Neural cell (in vitro differentiated cells): ENCODE measurements around the gene NFAM1. TPM values are rescaled to one million over a fixed set of nuclear protein-coding genes. Genes with fewer than 3 reads are reported as not detected.

Source experiments
- H2AFZ ChIP-seq: fragments of 200-600, 300-800 bp; sonication (generic), shearing (Covaris generic); 2 replicates; pipeline ENCODE4 v1.6.0; 2014; ENCODE audit warnings: low read depth, mild to moderate bottlenecking, antibody characterized with exemption, low read length, moderate library complexity
- H3F3A ChIP-seq: fragments of 200-600 bp; shearing (Covaris generic); 2 replicates; pipeline ENCODE4 v1.6.1; 2016; ENCODE audit warnings: mild to moderate bottlenecking, moderate library complexity, mixed read lengths, antibody characterized with exemption, low read length; ENCODE audit not compliant: insufficient read depth, poor library complexity, severe bottlenecking
- H3K27ac ChIP-seq: fragments of 200-600, 300-800 bp; sonication (generic), shearing (Covaris generic); 2 replicates; pipeline ENCODE4 v1.5.1; 2014; ENCODE audit warnings: mild to moderate bottlenecking, low read length, moderate library complexity
- H3K27me3 ChIP-seq: fragments of 300-800, 200-600 bp; sonication (generic), shearing (Covaris generic); 2 replicates; pipeline ENCODE4 v1.6.0; 2014; ENCODE audit warnings: mild to moderate bottlenecking, low read depth, low read length, moderate library complexity; ENCODE audit not compliant: insufficient read depth
- H3K36me3 ChIP-seq: fragments of 300-800, 200-600 bp; sonication (generic), shearing (Covaris generic); 2 replicates; pipeline ENCODE4 v1.5.1; 2014; ENCODE audit warnings: mild to moderate bottlenecking, antibody characterized with exemption, low read length, moderate library complexity; ENCODE audit not compliant: insufficient read depth
- H3K4me2 ChIP-seq: fragments of 300-800, 200-600 bp; sonication (generic), shearing (Covaris generic); 2 replicates; pipeline ENCODE4 v1.6.0; 2014; ENCODE audit warnings: mild to moderate bottlenecking, low read length
- H3K4me3 ChIP-seq: fragments of 300-800, 200-600 bp; sonication (generic), shearing (Covaris generic); 2 replicates; pipeline ENCODE4 v1.5.1; 2014; ENCODE audit warnings: mild to moderate bottlenecking, low read length, moderate library complexity
- H3K79me2 ChIP-seq: fragments of 200-600 bp; shearing (Covaris generic); replicated peaks from 2 replicates; pipeline ENCODE4 v1.6.0; 2014; ENCODE audit warnings: mild to moderate bottlenecking, low read length, moderate library complexity; ENCODE audit not compliant: insufficient read depth
- H3K9ac ChIP-seq: fragments of 300-800, 200-600 bp; sonication (generic), shearing (Covaris generic); 2 replicates; pipeline ENCODE4 v1.6.1; 2016; ENCODE audit warnings: mild to moderate bottlenecking, low read length, mixed read lengths
- H3K9me2 ChIP-seq: fragments of 200-600 bp; shearing (Covaris generic); 2 replicates; pipeline ENCODE4 v1.6.1; 2016; ENCODE audit warnings: mild to moderate bottlenecking, low read length, mixed read lengths; ENCODE audit not compliant: insufficient read depth
- H3K9me3 ChIP-seq: fragments of 200-600, 300-800 bp; sonication (generic), shearing (Covaris generic); 2 replicates; pipeline ENCODE4 v1.6.1; 2016; ENCODE audit warnings: mild to moderate bottlenecking, mixed run types, low read length, moderate library complexity, mixed read lengths
- H4K20me1 ChIP-seq: fragments of 200-600 bp; shearing (Covaris generic); 2 replicates; pipeline ENCODE4 v1.6.1; 2016; ENCODE audit warnings: mild to moderate bottlenecking, mixed run types; ENCODE audit not compliant: insufficient read depth
- EP300 ChIP-seq: fragments of 450-650 bp; conservative IDR thresholded peaks from 2 replicates; pipeline ENCODE4 v1.6.1; 2014; ENCODE audit warnings: antibody characterized with exemption, mild to moderate bottlenecking, moderate library complexity; ENCODE audit not compliant: poor library complexity, severe bottlenecking
- EZH2 ChIP-seq: fragments of 200-600, 300-800 bp; shearing (Covaris generic), sonication (generic); IDR thresholded peaks from 2 replicates; pipeline ENCODE4 v1.6.1; 2014; ENCODE audit warnings: antibody characterized with exemption, low read length, borderline replicate concordance, mild to moderate bottlenecking; ENCODE audit not compliant: insufficient read depth, poor library complexity, severe bottlenecking
- MXI1 ChIP-seq: fragments of 450-650 bp; conservative IDR thresholded peaks from 2 replicates; pipeline ENCODE4 v1.6.1; 2014; ENCODE audit warnings: antibody characterized with exemption, mild to moderate bottlenecking; ENCODE audit not compliant: poor library complexity, severe bottlenecking
- POLR2AphosphoS5 ChIP-seq: IDR thresholded peaks from 2 replicates; pipeline ENCODE4 v1.6.1; 2012
- RAD21 ChIP-seq: fragments of 450-650 bp; conservative IDR thresholded peaks from 2 replicates; pipeline ENCODE4 v1.6.1; 2014; ENCODE audit warnings: antibody characterized with exemption, mild to moderate bottlenecking, moderate library complexity
- REST ChIP-seq: IDR thresholded peaks from 2 replicates; pipeline ENCODE4 v1.6.1; 2012; ENCODE audit warnings: borderline replicate concordance
- SMC3 ChIP-seq: fragments of 450-650 bp; conservative IDR thresholded peaks from 2 replicates; pipeline ENCODE4 v1.6.1; 2014; ENCODE audit warnings: antibody characterized with exemption, mild to moderate bottlenecking, moderate library complexity; ENCODE audit not compliant: poor library complexity
- TAF1 ChIP-seq: IDR thresholded peaks from 2 replicates; pipeline ENCODE4 v1.6.1; 2012; ENCODE audit warnings: low read depth
- polyA plus RNA-seq: library from polyadenylated mRNA; depleted of rRNA; stranded (reverse); fragments of >200 nt; gene quantifications from 2 replicates; pipeline ENCODE4 v1.2.3, GENCODE V29; 2014
- TF ChIP-seq, protein P1 (sequence below): fragments of 450-650 bp; IDR thresholded peaks from 2 replicates; pipeline ENCODE4 v1.5.1; 2014; ENCODE audit warnings: antibody characterized with exemption, mild to moderate bottlenecking, moderate library complexity; ENCODE audit not compliant: poor library complexity, severe bottlenecking

NFAM1 gene
- polyA plus RNA-seq, 1 donor from 2014 or later = 0.05 TPM

- H3K79me2 ChIP-seq = no peaks in the 10 kb centered on the region
- no peak overlapping the region for H3K4me3 ChIP-seq
- no peaks in the 10 kb centered on the region for H3K36me3 ChIP-seq
- peaks cover 5% of the 10 kb centered on the region for H3F3A ChIP-seq
- TF ChIP-seq SMC3 (no peak), POLR2AphosphoS5 (no peak), TAF1 (no peak), RAD21 (no peak), REST (no peak), MXI1 (no peak), EZH2 (no peak), EP300 (no peak)
- TF ChIP-seq, protein P1, sequence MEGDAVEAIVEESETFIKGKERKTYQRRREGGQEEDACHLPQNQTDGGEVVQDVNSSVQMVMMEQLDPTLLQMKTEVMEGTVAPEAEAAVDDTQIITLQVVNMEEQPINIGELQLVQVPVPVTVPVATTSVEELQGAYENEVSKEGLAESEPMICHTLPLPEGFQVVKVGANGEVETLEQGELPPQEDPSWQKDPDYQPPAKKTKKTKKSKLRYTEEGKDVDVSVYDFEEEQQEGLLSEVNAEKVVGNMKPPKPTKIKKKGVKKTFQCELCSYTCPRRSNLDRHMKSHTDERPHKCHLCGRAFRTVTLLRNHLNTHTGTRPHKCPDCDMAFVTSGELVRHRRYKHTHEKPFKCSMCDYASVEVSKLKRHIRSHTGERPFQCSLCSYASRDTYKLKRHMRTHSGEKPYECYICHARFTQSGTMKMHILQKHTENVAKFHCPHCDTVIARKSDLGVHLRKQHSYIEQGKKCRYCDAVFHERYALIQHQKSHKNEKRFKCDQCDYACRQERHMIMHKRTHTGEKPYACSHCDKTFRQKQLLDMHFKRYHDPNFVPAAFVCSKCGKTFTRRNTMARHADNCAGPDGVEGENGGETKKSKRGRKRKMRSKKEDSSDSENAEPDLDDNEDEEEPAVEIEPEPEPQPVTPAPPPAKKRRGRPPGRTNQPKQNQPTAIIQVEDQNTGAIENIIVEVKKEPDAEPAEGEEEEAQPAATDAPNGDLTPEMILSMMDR = no peak
- no peak overlapping the region for H3K27ac ChIP-seq
- no peaks in the 10 kb centered on the region for H3K9me2 ChIP-seq
- H3K9me3 ChIP-seq = no peaks in the 10 kb centered on the region
- no peaks in the 10 kb centered on the region for H4K20me1 ChIP-seq
- no peaks in the 10 kb centered on the region for H3K27me3 ChIP-seq
- no peak overlapping the region for H2AFZ ChIP-seq
- H3K9ac ChIP-seq = no peak overlapping the region
- no peak overlapping the region for H3K4me2 ChIP-seq
These were observed 47.7 kb downstream of the NFAM1 start for GRCh38 chr22:42384506-42384905.

GRCh38 chr22:42383851-42384417, 48.3 kb downstream of the NFAM1 start:
- H2AFZ ChIP-seq = no peak overlapping the region
- no peak overlapping the region for H3K9ac ChIP-seq
- H3K27me3 ChIP-seq = no peaks in the 10 kb centered on the region
- no peaks in the 10 kb centered on the region for H3K79me2 ChIP-seq
- H3K9me3 ChIP-seq = no peaks in the 10 kb centered on the region
- H3K9me2 ChIP-seq = no peaks in the 10 kb centered on the region
- H3K36me3 ChIP-seq = no peaks in the 10 kb centered on the region
- peaks cover 3% of the 10 kb centered on the region for H3F3A ChIP-seq
- H3K4me2 ChIP-seq = no peak overlapping the region
- H4K20me1 ChIP-seq = no peaks in the 10 kb centered on the region
- TF ChIP-seq POLR2AphosphoS5 (no peak), EZH2 (no peak), EP300 (no peak)
- no peak overlapping the region for H3K4me3 ChIP-seq
- H3K27ac ChIP-seq = no peak overlapping the region

DNA sequence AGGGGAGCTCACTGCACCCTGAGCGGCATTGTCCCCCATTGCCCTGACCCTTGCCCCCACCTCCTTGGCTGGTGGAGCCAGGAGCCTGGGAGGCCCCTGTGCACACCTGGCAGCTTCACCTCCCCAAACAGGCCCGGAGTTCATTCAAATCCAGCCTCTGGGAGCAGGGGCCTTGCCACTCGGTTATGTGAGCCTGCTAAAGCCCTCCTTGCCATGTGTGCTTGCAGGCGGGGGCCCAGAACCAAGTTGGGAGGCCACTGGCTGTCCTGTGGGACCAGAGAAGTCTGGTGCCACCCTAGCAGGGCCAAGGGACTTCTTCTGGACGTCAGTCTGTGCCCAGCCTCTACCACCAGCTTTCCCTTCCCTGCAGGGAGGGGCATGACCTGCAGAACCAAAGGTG, 48.9 kb downstream of the NFAM1 start:
- Histone ChIP-seq H3K36me3 (no peaks in the 10 kb centered on the region), H3K4me2 (no peak overlapping the region), H3K9me3 (no peaks in the 10 kb centered on the region), H3K27ac (no peak overlapping the region), H3K4me3 (no peak overlapping the region), H3F3A (no peaks in the 10 kb centered on the region), H3K27me3 (no peaks in the 10 kb centered on the region), H3K79me2 (no peaks in the 10 kb centered on the region), H3K9ac (no peak overlapping the region), H4K20me1 (no peaks in the 10 kb centered on the region), H3K9me2 (no peaks in the 10 kb centered on the region), H2AFZ (no peak overlapping the region)
- TF ChIP-seq SMC3 (no peak), EZH2 (no peak), POLR2AphosphoS5 (no peak), RAD21 (no peak), REST (no peak), TAF1 (no peak), MXI1 (no peak), EP300 (no peak)
- TF ChIP-seq, protein P1 = no peak
